MCF 10A (cell line): ENCODE results near the gene TBC1D9B. TPM values are rescaled to one million over a fixed set of nuclear protein-coding genes. Genes with fewer than 3 reads are reported as not detected.

Experiments used
- BruUV-seq: library from RNA; stranded (reverse); fragments of 400-500 nt; replicated peaks from 2 replicates; lab custom pipeline; 2021; lab: Mats Ljungman, UMichigan
- CTCF ChIA-PET: fragments of 300-600 bp; sonication (Branson Sonifier 250); formaldehyde crosslinking; extraction: SDS; loops from one replicate; lab custom pipeline; 2021; ENCODE audit warnings: antibody characterized with exemption, inconsistent platforms; lab: Yijun Ruan, JAX
- POLR2A ChIA-PET: fragments of 300-600, 350-650 bp; sonication (Branson Sonifier 250); formaldehyde crosslinking; extraction: SDS; loops from one replicate; lab custom pipeline; 2020; ENCODE audit warnings: antibody characterized with exemption, inconsistent platforms; lab: Yijun Ruan, JAX
- DNase-seq: peaks from one replicate; pipeline ENCODE4 v3.0.0-alpha.2; 2018; ENCODE audit not compliant: unreplicated experiment
- H3K27ac Mint-ChIP-seq: one replicate; pipeline ENCODE4 v1.8.0; 2022; ENCODE audit warnings: mild to moderate bottlenecking, low read depth, mixed read lengths; ENCODE audit not compliant: unreplicated experiment
- H3K27me3 Mint-ChIP-seq: one replicate; pipeline ENCODE4 v1.8.0; 2022; ENCODE audit warnings: mixed read lengths; ENCODE audit not compliant: insufficient read depth, unreplicated experiment
- H3K36me3 Mint-ChIP-seq: one replicate; pipeline ENCODE4 v1.8.0; 2022; ENCODE audit warnings: mild to moderate bottlenecking, moderate library complexity, mixed read lengths; ENCODE audit not compliant: insufficient read depth, unreplicated experiment
- H3K4me1 Mint-ChIP-seq: one replicate; pipeline ENCODE4 v1.8.0; 2022; ENCODE audit warnings: mixed read lengths; ENCODE audit not compliant: insufficient read depth, unreplicated experiment
- H3K4me3 Mint-ChIP-seq: one replicate; pipeline ENCODE4 v1.8.0; 2022; ENCODE audit warnings: mild to moderate bottlenecking, moderate library complexity, mixed read lengths; ENCODE audit not compliant: unreplicated experiment
- H3K9me3 Mint-ChIP-seq: one replicate; pipeline ENCODE4 v1.8.0; 2022; ENCODE audit warnings: mixed read lengths; ENCODE audit not compliant: unreplicated experiment
- CTCF ChIP-seq: fragments of 200-600 bp; IDR thresholded peaks from one replicate; pipeline ENCODE4 v1.8.0; 2022; ENCODE audit warnings: antibody characterized with exemption, mild to moderate bottlenecking; ENCODE audit not compliant: unreplicated experiment
- intact Hi-C: fragments of 100-400 bp; cut with micrococcal nuclease; formaldehyde crosslinking; loops from 2 replicates; pipeline ENCODE4 v1.14.1; 2022
- total RNA-seq: library from RNA; stranded (reverse); gene quantifications from 2 replicates; pipeline ENCODE4 v1.2.3, GENCODE V29; 2022

The TBC1D9B gene
- total RNA-seq, 1 experiment from 2014 or later: 162 TPM

- Mint-ChIP-seq H3K27me3 (no peaks in the 10 kb centered on the region), H3K9me3 (no peaks in the 10 kb centered on the region), H3K36me3 (peaks cover 19% of the 10 kb centered on the region), H3K4me3 (no peak overlapping the region), H3K27ac (no peak overlapping the region), H3K4me1 (peaks cover 5% of the 10 kb centered on the region)
- intact Hi-C loops: no loop called here
- no peak for DNase-seq
- BruUV-seq: no TSS peak
- no peak for TF ChIP-seq CTCF
- ChIA-PET CTCF (no interaction called here), POLR2A (no interaction called here)
Observed at GRCh38 chr5:179953987-179954386, 46.3 kb upstream of the TBC1D9B start.

GRCh38 chr5:179936976-179937681 lies 29.4 kb upstream of the TBC1D9B start:
- Mint-ChIP-seq H3K27ac (no peak overlapping the region), H3K9me3 (no peaks in the 10 kb centered on the region), H3K4me3 (no peak overlapping the region), H3K4me1 (no peaks in the 10 kb centered on the region), H3K36me3 (no peaks in the 10 kb centered on the region), H3K27me3 (no peaks in the 10 kb centered on the region)
- TF ChIP-seq CTCF: no peak
- no peak for DNase-seq
- BruUV-seq: no TSS peak
- CTCF ChIA-PET: interaction anchor here (0.6 to 0.7 kb wide), 2 partner anchors 56 to 593 kb away, joined by 3 to 4 read pairs; no protein-coding TSS in a partner anchor
- intact Hi-C loops: no loop called here
- POLR2A ChIA-PET: no interaction called here

DNA sequence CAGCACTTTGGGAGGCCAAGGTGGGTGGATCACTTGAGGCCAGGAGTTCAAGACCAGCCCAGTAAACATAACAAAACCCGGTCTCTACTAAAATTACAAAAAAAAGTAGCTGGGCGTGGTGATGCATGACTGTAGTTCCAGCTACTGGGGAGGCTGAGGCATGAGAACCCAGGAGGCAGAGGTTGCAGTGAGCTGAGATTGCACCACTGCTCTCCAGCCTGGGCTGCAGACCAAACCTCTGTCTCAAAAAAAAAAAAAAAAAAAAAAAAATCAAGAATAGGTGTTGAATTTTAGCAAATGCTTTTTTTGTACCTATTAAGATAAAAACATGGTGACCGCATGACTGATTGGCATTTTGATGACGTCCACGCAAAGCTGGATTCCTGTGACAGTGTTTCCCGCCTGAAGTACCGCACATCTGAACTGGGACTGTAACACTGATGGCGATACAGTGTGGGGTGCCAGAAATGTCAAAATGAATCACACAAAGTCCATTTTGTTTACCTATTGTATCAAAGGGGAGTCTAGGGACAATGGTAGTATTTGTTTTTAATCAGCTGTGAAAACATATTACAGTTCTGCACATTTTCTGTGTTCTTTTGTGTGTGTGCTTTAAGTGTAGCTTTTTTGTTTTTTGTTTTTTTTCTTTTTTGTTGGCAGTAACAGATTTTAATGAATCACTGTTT lies 23.2 kb upstream of the TBC1D9B start:
- intact Hi-C loops: no loop called here
- H3K4me1 Mint-ChIP-seq: no peaks in the 10 kb centered on the region
- CTCF ChIA-PET: interaction anchor here (0.6 to 1.4 kb wide), 5 partner anchors 11 to 506 kb away, joined by 3 to 5 read pairs (median 4); no protein-coding TSS in a partner anchor
- BruUV-seq: no TSS peak
- H3K4me3 Mint-ChIP-seq: no peak overlapping the region
- no peak for TF ChIP-seq CTCF
- POLR2A ChIA-PET: interaction anchor here (0.8 kb wide), 1 partner anchor 17 kb away, joined by 3 read pairs; no protein-coding TSS in a partner anchor
- H3K27ac Mint-ChIP-seq: no peak overlapping the region
- H3K36me3 Mint-ChIP-seq: no peaks in the 10 kb centered on the region
- no peaks in the 10 kb centered on the region for H3K27me3 Mint-ChIP-seq
- no peak for DNase-seq
- no peaks in the 10 kb centered on the region for H3K9me3 Mint-ChIP-seq

- no peak overlapping the region for H3K27ac Mint-ChIP-seq
- intact Hi-C loops: no loop called here
- H3K4me1 Mint-ChIP-seq: no peaks in the 10 kb centered on the region
- peak; percentile 66 for DNase-seq
- H3K9me3 Mint-ChIP-seq: no peaks in the 10 kb centered on the region
- no peaks in the 10 kb centered on the region for H3K27me3 Mint-ChIP-seq
- ChIA-PET POLR2A (no interaction called here), CTCF (no interaction called here)
- TF ChIP-seq CTCF: no peak
- no peaks in the 10 kb centered on the region for H3K36me3 Mint-ChIP-seq
- no TSS peak for BruUV-seq
- no peak overlapping the region for H3K4me3 Mint-ChIP-seq
Observed at GRCh38 chr5:179927824-179928223, 20.1 kb upstream of the TBC1D9B start.
